ENCODE data around the gene TMEM72. TPM values are rescaled to one million over a fixed set of nuclear protein-coding genes. Genes with fewer than 3 reads are reported as not detected.

Gene TMEM72
- total RNA-seq, 1 donor from 2014 or later, result not detected

GRCh38 chr10:44889834-44890233, 21.3 kb upstream of the TMEM72 start:
- Histone ChIP-seq H3K4me3 (no peak overlapping the region), H3K36me3 (no peaks in the 10 kb centered on the region), H3K9me3 (no peaks in the 10 kb centered on the region), H3K4me1 (no peaks in the 10 kb centered on the region), H3K27me3 (no peaks in the 10 kb centered on the region), H3K27ac (no peak overlapping the region)
- no peak for TF ChIP-seq POLR2AphosphoS5 (IDR thresholded peaks at IDR 0.05; ENCODE audit: insufficient read depth in 1 of 2, low read depth in 1 of 2)
- TF ChIP-seq POLR2A (IDR thresholded peaks at IDR 0.05), result no peak
- intact Hi-C loops (cut with DNase I), result no loop called here
- DNase-seq (ENCODE audit: extremely low spot score in 2 of 2), result no peak

DNA sequence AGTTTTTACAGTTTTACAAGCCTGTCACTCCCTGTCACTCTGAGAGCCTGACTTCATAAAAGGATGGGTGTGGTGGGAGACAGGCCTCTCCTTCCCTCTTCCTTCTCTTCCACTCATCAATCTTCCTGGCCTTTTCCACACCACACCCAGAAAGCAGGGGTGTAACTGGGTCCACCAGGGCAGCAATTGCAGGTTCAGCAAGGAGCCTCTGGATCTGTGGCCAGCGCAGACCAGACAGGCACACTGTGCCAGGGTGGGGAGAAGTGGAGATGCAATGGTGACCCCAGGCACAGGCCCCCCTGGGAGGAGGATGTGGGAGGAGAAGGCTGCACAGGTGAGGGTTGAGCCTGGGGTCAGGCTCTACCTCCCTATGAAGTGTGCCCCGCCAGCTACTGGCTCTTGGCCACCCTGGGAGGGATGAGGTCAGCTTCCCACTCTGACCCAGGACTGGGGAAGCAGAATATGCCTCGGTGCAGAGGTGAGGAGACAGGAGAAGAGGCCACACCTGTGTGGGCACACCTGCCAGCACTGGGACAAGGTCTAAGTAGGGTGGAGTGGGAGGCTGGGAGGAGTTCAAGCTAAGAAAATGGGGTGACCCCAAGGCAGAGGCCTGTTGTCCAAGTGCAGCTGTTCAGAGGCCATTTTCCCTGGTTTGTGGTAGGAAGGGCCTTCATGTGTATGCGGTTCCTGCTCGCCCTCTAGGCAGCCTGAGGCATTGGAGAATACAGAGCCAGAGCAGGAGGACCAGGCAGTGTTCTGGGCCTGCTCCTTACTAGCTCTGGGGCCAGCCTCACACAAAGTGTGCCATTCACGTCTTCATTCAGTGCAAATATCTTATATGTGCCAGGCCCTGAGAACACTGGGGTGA, 20.2 kb upstream of the TMEM72 start:
- Histone ChIP-seq H3K9me3 (no peaks in the 10 kb centered on the region), H3K4me3 (no peak overlapping the region), H3K4me1 (no peaks in the 10 kb centered on the region), H3K27ac (no peak overlapping the region), H3K27me3 (no peaks in the 10 kb centered on the region), H3K36me3 (no peaks in the 10 kb centered on the region)
- DNase-seq (ENCODE audit: extremely low spot score in 2 of 2), result no peak
- TF ChIP-seq POLR2A (IDR thresholded peaks at IDR 0.05) (no peak), POLR2AphosphoS5 (IDR thresholded peaks at IDR 0.05; ENCODE audit: insufficient read depth in 1 of 2, low read depth in 1 of 2) (no peak), CTCF (IDR thresholded peaks at IDR 0.05) (no peak)
- intact Hi-C loops (cut with DNase I), result no loop called here

- TF ChIP-seq POLR2AphosphoS5 (IDR thresholded peaks at IDR 0.05; ENCODE audit: insufficient read depth in 1 of 2, low read depth in 1 of 2) (no peak), CTCF (IDR thresholded peaks at IDR 0.05) (no peak), POLR2A (IDR thresholded peaks at IDR 0.05) (no peak)
- DNase-seq (ENCODE audit: extremely low spot score in 2 of 2), result no peak
- H3K27me3 ChIP-seq, result no peaks in the 10 kb centered on the region
Measured at GRCh38 chr10:44891721-44892120, 19.4 kb upstream of the TMEM72 start.

DNA sequence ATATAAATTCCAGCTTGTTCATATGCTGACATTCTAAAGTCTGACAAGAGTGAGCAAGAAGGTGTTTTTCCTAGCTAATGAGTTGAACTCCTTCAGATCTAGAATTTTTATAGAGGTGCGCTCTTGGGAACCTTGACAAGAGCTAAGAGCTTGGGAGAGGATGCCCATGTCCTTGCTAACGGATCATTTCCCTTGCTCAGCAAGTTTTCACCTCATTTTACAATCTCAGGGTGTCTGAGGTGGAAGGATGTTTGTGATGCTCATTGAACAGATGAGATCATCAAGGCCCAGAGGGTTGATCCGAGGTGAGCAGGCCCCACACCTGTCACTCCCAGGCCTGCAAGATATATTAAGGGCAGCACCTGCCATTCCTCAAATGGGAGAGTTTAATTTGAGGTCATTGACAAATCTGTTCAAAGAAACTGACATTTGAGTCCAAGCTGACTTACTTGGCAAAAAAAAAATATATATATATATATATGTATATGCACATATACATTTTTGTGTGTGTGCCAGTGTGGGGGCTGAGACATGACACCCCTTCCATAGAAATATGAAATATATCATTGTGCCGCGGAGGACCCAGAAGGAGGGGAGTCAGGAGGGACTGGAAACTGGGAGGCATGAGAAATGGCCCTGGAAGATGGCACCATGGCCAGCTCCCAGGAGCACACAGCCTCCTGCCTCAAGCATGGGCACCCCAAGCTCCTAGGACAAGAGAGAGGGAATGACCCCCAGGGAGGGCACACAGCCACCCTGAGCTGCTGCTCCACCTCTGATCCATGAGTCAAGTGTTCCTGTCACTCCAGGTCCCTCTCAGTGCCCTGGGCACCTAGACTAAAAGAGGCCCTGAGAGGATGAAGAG, 17.3 kb upstream of the TMEM72 start:
- intact Hi-C loops (cut with DNase I), result no loop called here
- no peaks in the 10 kb centered on the region for H3K27me3 ChIP-seq
- H3K4me1 ChIP-seq, result no peaks in the 10 kb centered on the region
- DNase-seq (ENCODE audit: extremely low spot score in 2 of 2), result no peak
- no peak overlapping the region for H3K27ac ChIP-seq
- no peak for TF ChIP-seq POLR2AphosphoS5 (IDR thresholded peaks at IDR 0.05; ENCODE audit: insufficient read depth in 1 of 2, low read depth in 1 of 2)
- no peak for TF ChIP-seq POLR2A (IDR thresholded peaks at IDR 0.05)
- no peak for TF ChIP-seq CTCF (IDR thresholded peaks at IDR 0.05)
- H3K4me3 ChIP-seq, result no peak overlapping the region
- H3K9me3 ChIP-seq, result no peaks in the 10 kb centered on the region
- H3K36me3 ChIP-seq, result no peaks in the 10 kb centered on the region

More at GRCh38 chr10:44891721-44892120, 19.4 kb upstream of the TMEM72 start:
- H3K4me1 ChIP-seq, result no peaks in the 10 kb centered on the region
- H3K4me3 ChIP-seq, result no peak overlapping the region
- H3K36me3 ChIP-seq, result no peaks in the 10 kb centered on the region
- intact Hi-C loops (cut with DNase I), result no loop called here
- H3K27ac ChIP-seq, result no peak overlapping the region
- no peaks in the 10 kb centered on the region for H3K9me3 ChIP-seq

- no peak for DNase-seq (ENCODE audit: extremely low spot score in 2 of 2)
- TF ChIP-seq CTCF (IDR thresholded peaks at IDR 0.05), result no peak
- TF ChIP-seq POLR2AphosphoS5 (IDR thresholded peaks at IDR 0.05; ENCODE audit: insufficient read depth in 1 of 2, low read depth in 1 of 2), result no peak
- TF ChIP-seq POLR2A (IDR thresholded peaks at IDR 0.05), result no peak
- Histone ChIP-seq H3K4me1 (no peaks in the 10 kb centered on the region), H3K9me3 (no peaks in the 10 kb centered on the region), H3K27ac (no peak overlapping the region), H3K27me3 (no peaks in the 10 kb centered on the region), H3K36me3 (no peaks in the 10 kb centered on the region), H3K4me3 (no peak overlapping the region)
- intact Hi-C loops (cut with DNase I), result no loop called here
Measured at GRCh38 chr10:44894691-44895090, 16.4 kb upstream of the TMEM72 start.

Data from vagina (tissue), 2 donors.